GM23248 (cell line): ENCODE data around the gene BMP2. TPM values are rescaled to one million over a fixed set of nuclear protein-coding genes. Genes with fewer than 3 reads are reported as not detected.

Source experiments
- DNase-seq: peaks from one replicate; pipeline ENCODE4 v3.0.0-alpha.2; 2015
- H2AFZ ChIP-seq: fragments of 200-600 bp; sonication (generic); 2 replicates; pipeline ENCODE4 v1.6.1; 2016; ENCODE audit warnings: antibody characterized with exemption
- H3F3A ChIP-seq: fragments of 200-600 bp; sonication (generic); 2 replicates; pipeline ENCODE4 v1.6.1; 2016; ENCODE audit warnings: mild to moderate bottlenecking, antibody characterized with exemption, mixed run types; ENCODE audit not compliant: insufficient read depth
- H3K27ac ChIP-seq: fragments of 200-600 bp; sonication (generic); 2 replicates; pipeline ENCODE4 v1.5.1; 2016; ENCODE audit warnings: mild to moderate bottlenecking
- H3K27me3 ChIP-seq: fragments of 200-600 bp; sonication (generic); replicated peaks from 2 replicates; pipeline ENCODE4 v1.6.1; 2016; ENCODE audit warnings: mild to moderate bottlenecking; ENCODE audit not compliant: insufficient read depth
- H3K36me3 ChIP-seq: fragments of 200-600 bp; sonication (generic); 2 replicates; pipeline ENCODE4 v1.6.1; 2016; ENCODE audit warnings: low read depth, mild to moderate bottlenecking
- H3K4me1 ChIP-seq: fragments of 200-600 bp; sonication (generic); 2 replicates; pipeline ENCODE4 v1.6.1; 2016; ENCODE audit warnings: mild to moderate bottlenecking; ENCODE audit not compliant: insufficient read depth
- H3K4me2 ChIP-seq: fragments of 200-600 bp; sonication (generic); one replicate; pipeline ENCODE4 v1.6.1; 2016; ENCODE audit warnings: mild to moderate bottlenecking; ENCODE audit not compliant: unreplicated experiment
- H3K4me3 ChIP-seq: fragments of 200-600 bp; sonication (generic); 2 replicates; pipeline ENCODE4 v1.5.1; 2016; ENCODE audit warnings: mild to moderate bottlenecking
- H3K79me2 ChIP-seq: fragments of 200-600 bp; sonication (generic); 2 replicates; pipeline ENCODE4 v1.6.1; 2016; ENCODE audit warnings: mild to moderate bottlenecking; ENCODE audit not compliant: insufficient read depth
- H3K9ac ChIP-seq: fragments of 200-600 bp; sonication (generic); 2 replicates; pipeline ENCODE4 v1.6.1; 2016; ENCODE audit warnings: mild to moderate bottlenecking
- H3K9me2 ChIP-seq: fragments of 200-600 bp; sonication (generic); 2 replicates; pipeline ENCODE4 v1.6.1; 2016; ENCODE audit warnings: mixed run types, mild to moderate bottlenecking, moderate library complexity; ENCODE audit not compliant: insufficient read depth
- H3K9me3 ChIP-seq: fragments of 200-600 bp; sonication (generic); one replicate; pipeline ENCODE4 v1.6.1; 2017; ENCODE audit warnings: low read depth
- H4K20me1 ChIP-seq: fragments of 200-600 bp; sonication (generic); 2 replicates; pipeline ENCODE4 v1.6.0; 2016; ENCODE audit not compliant: insufficient read depth
- EZH2 ChIP-seq: fragments of 200-600 bp; sonication (generic); IDR thresholded peaks from 2 replicates; pipeline ENCODE4 v1.6.1; 2018; ENCODE audit warnings: antibody characterized with exemption, mild to moderate bottlenecking; ENCODE audit not compliant: insufficient read depth, poor library complexity, severe bottlenecking
- EZH2phosphoT487 ChIP-seq: fragments of 200-600 bp; sonication (generic); IDR thresholded peaks from 2 replicates; pipeline ENCODE4 v1.6.1; 2018; ENCODE audit warnings: antibody characterized with exemption, moderate library complexity, mild to moderate bottlenecking, low read depth; ENCODE audit not compliant: insufficient read depth
- WGBS, 2 experiments: methylation state at CpG; one replicate each; pipeline ENCODE4 v1.1.6; 2015 to 2017; ENCODE audit warnings: low lambda C conversion rate in 2 of 2, low coverage in 1 of 2; ENCODE audit errors: missing lambda C conversion rate in 2 of 2; 5-methylcytosine and 5-hydroxymethylcytosine counted together
- in situ Hi-C: fragments of 300-500 bp; cut with MboI; formaldehyde crosslinking; loops from 2 replicates; pipeline ENCODE4 v1.15.0; 2020
- polyA plus RNA-seq: library from polyadenylated mRNA; unstranded; fragments of >200 nt; fragmentation: Nextera tagmentation; extraction: Ambion mirVana; gene quantifications from 2 replicates; pipeline ENCODE4 v1.2.1, GENCODE V29; 2016
- total RNA-seq: library from RNA; depleted of rRNA; stranded (reverse); fragments of >200 nt; shearing (Covaris generic); gene quantifications from 2 replicates; pipeline ENCODE4 v1.2.3, GENCODE V29; 2014

The BMP2 gene
- total and polyA plus RNA-seq, 2 experiments from 2014 or later = 0.33 to 0.76 TPM

- H3F3A ChIP-seq = peaks cover 3% of the 10 kb centered on the region; the same call in 1 of the 2 replicates
- 0 out of 2 replicates have a peak, but pooled peaks cover 8% of the 10 kb centered on the region for H3K27me3 ChIP-seq
- H3K4me3 ChIP-seq = no peak overlapping the region
- WGBS, 2 experiments = 59 to 68% methylated on average over 2 of the region's 2 CpGs
- no peaks in the 10 kb centered on the region for H3K36me3 ChIP-seq
- H3K4me2 ChIP-seq = no peak overlapping the region
- no peaks in the 10 kb centered on the region for H4K20me1 ChIP-seq
- H3K79me2 ChIP-seq = no peaks in the 10 kb centered on the region
- TF ChIP-seq EZH2 (no peak), EZH2phosphoT487 (no peak)
- H3K9me3 ChIP-seq = no peaks in the 10 kb centered on the region
- no peak for DNase-seq
- in situ Hi-C loops = no loop called here
- H3K27ac ChIP-seq = no peak overlapping the region
- peaks cover 7% of the 10 kb centered on the region for H3K4me1 ChIP-seq
- H3K9me2 ChIP-seq = no peaks in the 10 kb centered on the region
- no peak overlapping the region for H2AFZ ChIP-seq
- H3K9ac ChIP-seq = no peak overlapping the region
Observed at GRCh38 chr20:6786548-6786947, 19.1 kb downstream of the BMP2 start.

- DNase-seq = no peak
- Histone ChIP-seq H3K9me2 (no peaks in the 10 kb centered on the region), H3K9ac (no peak overlapping the region), H3K4me2 (no peak overlapping the region), H3K27ac (no peak overlapping the region), H3F3A (no peaks in the 10 kb centered on the region), H3K79me2 (no peaks in the 10 kb centered on the region), H2AFZ (no peak overlapping the region), H3K9me3 (no peaks in the 10 kb centered on the region), H3K27me3 (peaks cover 22% of the 10 kb centered on the region; the same call in 1 of the 2 replicates), H3K4me1 (no peaks in the 10 kb centered on the region), H3K36me3 (no peaks in the 10 kb centered on the region), H3K4me3 (no peak overlapping the region), H4K20me1 (no peaks in the 10 kb centered on the region)
- TF ChIP-seq EZH2phosphoT487 = no peak
- TF ChIP-seq EZH2 = no peak
- in situ Hi-C loops = no loop called here
- WGBS, 2 experiments = 45 to 53% methylated on average over 4 of the region's 4 CpGs
Observed at GRCh38 chr20:6792789-6793188, 25.3 kb downstream of the BMP2 start.

GRCh38 chr20:6802227-6802626 lies 34.7 kb downstream of the BMP2 start:
- Histone ChIP-seq H2AFZ (no peak overlapping the region), H3K9ac (no peak overlapping the region), H3K4me1 (no peaks in the 10 kb centered on the region), H3F3A (no peaks in the 10 kb centered on the region), H3K9me3 (no peaks in the 10 kb centered on the region), H3K9me2 (no peaks in the 10 kb centered on the region), H3K4me2 (no peak overlapping the region), H4K20me1 (no peaks in the 10 kb centered on the region), H3K27me3 (peaks cover 10% of the 10 kb centered on the region), H3K36me3 (no peaks in the 10 kb centered on the region), H3K4me3 (no peak overlapping the region), H3K27ac (no peak overlapping the region), H3K79me2 (no peaks in the 10 kb centered on the region)
- TF ChIP-seq EZH2 (no peak), EZH2phosphoT487 (no peak)
- in situ Hi-C loops = no loop called here
- 74 to 86% methylated on average over 2 of the region's 2 CpGs for WGBS, 2 experiments
- DNase-seq = peak; percentile 9

GRCh38 chr20:6806275-6806674 lies 38.8 kb downstream of the BMP2 start:
- Histone ChIP-seq H2AFZ (no peak overlapping the region), H3K4me3 (no peak overlapping the region), H4K20me1 (no peaks in the 10 kb centered on the region), H3K9ac (no peak overlapping the region), H3K9me2 (no peaks in the 10 kb centered on the region), H3K4me1 (no peaks in the 10 kb centered on the region), H3K4me2 (no peak overlapping the region), H3K79me2 (no peaks in the 10 kb centered on the region), H3K27me3 (no peaks in the 10 kb centered on the region; the same call in 1 of the 2 replicates), H3K9me3 (no peaks in the 10 kb centered on the region), H3K36me3 (no peaks in the 10 kb centered on the region), H3K27ac (no peak overlapping the region), H3F3A (no peaks in the 10 kb centered on the region)
- TF ChIP-seq EZH2 (no peak), EZH2phosphoT487 (no peak)
- no peak for DNase-seq
- in situ Hi-C loops = no loop called here
- WGBS, 2 experiments = 10 to 22% methylated on average over 1 of the region's 1 CpG
